ENCODE measurements around the gene EPSTI1. TPM values are rescaled to one million over a fixed set of nuclear protein-coding genes. Genes with fewer than 3 reads are reported as not detected.

The EPSTI1 gene
- total RNA-seq (2014; rRNA removed): 2.3 and 6.3 TPM in 2 replicates
- 2.1 TPM for polyA plus RNA-seq (2012)

- DNase-seq (ENCODE audit: low read depth): peak; percentile 66
These were observed at the start of gene EPSTI1 for GRCh38 chr13:42991898-42992763. EPSTI1 (minus strand) TSS chr13:42992241; CDS start chr13:42992165, 76 bp downstream.

DNA sequence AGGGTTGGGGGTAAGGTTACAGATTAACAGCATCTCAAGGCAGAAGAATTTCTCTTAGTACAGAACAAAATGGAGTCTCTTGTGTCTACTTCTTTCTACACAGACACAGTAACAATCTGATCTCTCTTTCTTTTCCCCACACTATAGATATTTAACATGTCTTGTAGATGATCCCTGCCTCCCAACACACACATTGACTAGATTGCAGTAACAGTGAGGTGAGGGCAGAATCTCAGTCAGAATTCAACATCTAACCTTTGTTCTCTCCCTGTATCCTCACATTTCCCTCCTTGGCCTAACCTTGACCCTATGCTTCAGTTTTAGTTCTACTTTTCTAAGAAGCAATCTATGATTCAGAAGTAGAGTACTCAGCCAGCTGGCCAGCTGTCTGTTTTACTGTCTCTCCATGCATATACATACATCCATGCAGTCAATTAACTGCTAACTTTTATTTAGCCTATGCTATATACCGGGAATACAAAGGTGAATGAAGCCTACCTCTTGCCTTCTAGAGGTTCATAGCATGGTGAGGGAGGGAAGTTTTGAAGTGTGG lies 49.4 kb upstream of the EPSTI1 start:
- DNase-seq (ENCODE audit: low read depth): no peak

- peak; percentile 50 for DNase-seq (ENCODE audit: low read depth)
These were observed 48.7 kb upstream of the EPSTI1 start for GRCh38 chr13:43040581-43041368.

GRCh38 chr13:43039966-43040365 lies 47.9 kb upstream of the EPSTI1 start:
- no peak for DNase-seq (ENCODE audit: low read depth)

- DNase-seq (ENCODE audit: low read depth): no peak
These were observed 44.6 kb upstream of the EPSTI1 start for GRCh38 chr13:43036351-43037250.

GRCh38 chr13:43033038-43033437 lies 41.0 kb upstream of the EPSTI1 start:
- no peak for DNase-seq (ENCODE audit: low read depth)

GRCh38 chr13:43031881-43032280 lies 39.8 kb upstream of the EPSTI1 start:
- no peak for DNase-seq (ENCODE audit: low read depth)

- DNase-seq (ENCODE audit: low read depth): no peak
These were observed 38.5 kb upstream of the EPSTI1 start for GRCh38 chr13:43030548-43030947.

GRCh38 chr13:43026262-43026661 lies 34.2 kb upstream of the EPSTI1 start:
- DNase-seq (ENCODE audit: low read depth): no peak

DNA sequence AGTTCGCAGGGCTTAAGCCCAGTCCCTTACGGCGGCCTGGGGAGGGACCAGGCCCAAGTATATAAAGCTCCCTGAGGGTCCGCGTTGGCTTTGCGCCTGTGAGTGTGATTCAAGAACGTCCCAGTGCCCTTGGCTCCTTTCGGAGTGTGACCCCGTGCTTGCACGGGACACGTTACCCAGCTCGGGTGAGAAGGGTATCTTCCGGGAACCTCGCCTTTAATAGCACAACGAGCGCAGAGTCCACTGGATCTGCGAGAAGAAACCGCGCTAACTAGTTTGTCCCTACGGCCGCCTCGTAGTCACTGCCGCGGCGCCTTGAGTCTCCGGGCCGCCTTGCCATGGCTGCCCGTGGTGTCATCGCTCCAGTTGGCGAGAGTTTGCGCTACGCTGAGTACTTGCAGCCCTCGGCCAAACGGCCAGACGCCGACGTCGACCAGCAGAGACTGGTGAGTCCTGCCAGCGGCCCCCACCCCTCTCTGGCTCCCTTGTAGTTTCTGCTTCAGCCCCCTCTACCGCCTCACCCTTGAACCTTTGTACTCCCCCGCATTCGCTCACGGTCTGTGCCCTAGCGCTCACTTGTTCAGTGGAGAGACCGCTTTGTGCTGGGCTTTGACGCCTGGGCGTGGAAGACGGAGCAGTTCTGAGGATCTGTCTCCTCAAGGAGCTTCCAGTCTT lies 31.4 kb upstream of the EPSTI1 start, which contains the start of gene DNAJC15:
TSS of gene DNAJC15 (plus strand) at position 298 of the 675 bp plus-strand sequence. CDS start at position 339, 41 bp downstream.
- DNase-seq (ENCODE audit: low read depth): peak; percentile 84

DNA sequence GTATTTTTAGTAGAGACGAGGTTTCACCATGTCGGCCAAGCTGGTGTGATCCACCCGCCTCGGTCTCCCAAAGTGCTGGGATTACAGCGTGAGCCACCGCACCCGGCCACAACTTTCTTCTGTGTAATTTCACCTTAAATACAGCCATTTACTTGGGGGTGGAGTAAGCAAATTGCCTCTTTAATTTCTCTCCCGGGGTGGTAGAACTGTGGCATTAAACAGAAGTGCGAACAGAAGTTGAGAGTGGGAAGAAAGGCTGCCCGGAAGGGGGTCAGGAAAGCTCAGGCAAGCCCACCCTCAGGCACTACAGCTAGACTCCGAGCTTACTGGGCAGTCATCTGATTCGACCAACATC lies 30.9 kb upstream of the EPSTI1 start:
- no peak for DNase-seq (ENCODE audit: low read depth)

DNA sequence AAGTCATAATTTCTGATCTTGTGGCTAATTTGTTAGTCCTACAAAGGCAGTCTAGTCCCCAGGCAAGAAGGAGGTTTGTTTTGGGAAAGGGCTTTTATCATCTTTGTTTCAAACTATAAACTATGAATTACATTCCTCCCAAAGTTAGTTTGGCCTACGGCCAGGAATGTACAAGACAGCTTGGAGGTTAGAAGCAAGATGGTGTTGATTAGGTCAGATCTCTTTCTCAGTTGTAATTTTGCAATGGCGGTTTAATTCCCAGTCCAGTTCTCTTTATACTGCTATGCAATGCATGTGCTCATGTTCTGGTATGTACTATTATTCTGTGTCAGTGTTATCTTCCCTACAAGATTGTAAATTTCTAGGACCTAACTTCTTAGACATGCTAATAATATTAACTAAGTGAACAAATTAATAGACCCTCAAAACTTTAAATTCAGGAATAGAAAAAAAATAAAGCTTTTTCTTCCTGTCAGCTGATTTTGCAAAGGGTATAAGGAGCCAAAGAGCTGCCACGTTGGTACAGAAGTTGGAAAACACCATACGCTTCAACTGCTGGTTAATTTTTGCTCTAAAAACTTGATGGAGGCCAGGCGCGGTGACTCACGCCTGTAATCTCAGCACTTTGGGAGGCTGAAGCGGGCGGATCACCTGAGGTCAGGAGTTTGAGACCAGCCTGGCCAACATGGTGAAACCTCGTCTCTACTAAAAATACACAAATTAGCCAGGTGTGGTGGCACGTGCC lies 30.1 kb upstream of the EPSTI1 start:
- DNase-seq (ENCODE audit: low read depth): no peak

GRCh38 chr13:43020794-43021193 lies 28.8 kb upstream of the EPSTI1 start:
- DNase-seq (ENCODE audit: low read depth): no peak

GRCh38 chr13:43019811-43020210 lies 27.8 kb upstream of the EPSTI1 start:
- no peak for DNase-seq (ENCODE audit: low read depth)

- no peak for DNase-seq (ENCODE audit: low read depth)
These were observed 24.2 kb upstream of the EPSTI1 start for GRCh38 chr13:43016226-43016625.

GRCh38 chr13:43014162-43014561 lies 22.1 kb upstream of the EPSTI1 start:
- no peak for DNase-seq (ENCODE audit: low read depth)

- peak; percentile 28 for DNase-seq (ENCODE audit: low read depth)
These were observed 17.5 kb upstream of the EPSTI1 start for GRCh38 chr13:43009506-43009905.

GRCh38 chr13:43008596-43008995 lies 16.6 kb upstream of the EPSTI1 start:
- no peak for DNase-seq (ENCODE audit: low read depth)

- peak; percentile 75 for DNase-seq (ENCODE audit: low read depth)
These were observed 15.0 kb upstream of the EPSTI1 start for GRCh38 chr13:43006893-43007631.

Data from LHCN-M2 (cell line).